Measurements from ENCODE around the gene RPS6KA5.

GRCh38 chr14:90853116-90853515 is 207.3 kb downstream of the RPS6KA5 start:
- no peak for TF ChIP-seq CTCF (IDR thresholded peaks at IDR 0.05 in 8 of 11, conservative IDR thresholded peaks at IDR 0.05 in 3 of 11)
- TF ChIP-seq POLR2AphosphoS5 (IDR thresholded peaks at IDR 0.05): no peak
